ENCODE measurements around the gene SLC12A1.

The SLC12A1 gene

DNA sequence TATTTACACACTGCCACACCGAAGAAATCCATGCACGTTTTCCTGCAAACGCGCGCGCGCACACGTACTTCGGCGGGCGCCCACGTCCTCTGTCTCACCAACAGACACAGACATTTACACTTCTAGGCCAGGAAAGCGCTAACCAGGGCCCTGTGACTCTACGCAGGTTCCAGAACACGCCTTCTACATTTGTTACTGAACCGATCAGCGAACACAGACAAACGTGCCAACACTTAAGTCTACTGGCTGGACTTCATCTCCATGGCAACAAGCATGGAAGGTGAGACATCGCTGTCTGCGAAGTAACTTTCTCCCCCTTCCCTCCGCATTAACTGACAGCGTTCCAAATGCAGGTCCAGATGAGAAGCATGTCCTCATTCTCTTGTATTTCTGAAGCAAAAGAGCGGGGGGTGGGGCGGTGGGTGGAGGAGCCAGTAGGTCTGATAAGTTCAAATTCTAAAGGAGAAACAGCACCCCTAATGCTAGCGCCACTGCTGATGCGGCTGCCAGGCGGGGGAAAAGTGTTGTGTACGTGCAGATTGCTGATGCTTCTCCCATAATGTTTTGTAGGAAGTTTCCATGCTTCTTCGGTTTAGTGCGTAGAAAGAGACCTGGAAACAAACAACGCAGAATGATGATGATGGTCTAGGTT is 14.4 kb upstream of the SLC12A1 start, which contains the start of gene CTXN2:
CTXN2 (plus strand) TSS at position 92 of the 652 bp plus-strand sequence. CDS start 9,636 bp downstream, outside the sequence.
- DNase-seq (ENCODE audit: low read depth), result no peak
- H3K4me3 ChIP-seq (ENCODE audit: low read depth, low read length), result no peak within 1 kb of the TSS
- TF ChIP-seq, protein P1, sequence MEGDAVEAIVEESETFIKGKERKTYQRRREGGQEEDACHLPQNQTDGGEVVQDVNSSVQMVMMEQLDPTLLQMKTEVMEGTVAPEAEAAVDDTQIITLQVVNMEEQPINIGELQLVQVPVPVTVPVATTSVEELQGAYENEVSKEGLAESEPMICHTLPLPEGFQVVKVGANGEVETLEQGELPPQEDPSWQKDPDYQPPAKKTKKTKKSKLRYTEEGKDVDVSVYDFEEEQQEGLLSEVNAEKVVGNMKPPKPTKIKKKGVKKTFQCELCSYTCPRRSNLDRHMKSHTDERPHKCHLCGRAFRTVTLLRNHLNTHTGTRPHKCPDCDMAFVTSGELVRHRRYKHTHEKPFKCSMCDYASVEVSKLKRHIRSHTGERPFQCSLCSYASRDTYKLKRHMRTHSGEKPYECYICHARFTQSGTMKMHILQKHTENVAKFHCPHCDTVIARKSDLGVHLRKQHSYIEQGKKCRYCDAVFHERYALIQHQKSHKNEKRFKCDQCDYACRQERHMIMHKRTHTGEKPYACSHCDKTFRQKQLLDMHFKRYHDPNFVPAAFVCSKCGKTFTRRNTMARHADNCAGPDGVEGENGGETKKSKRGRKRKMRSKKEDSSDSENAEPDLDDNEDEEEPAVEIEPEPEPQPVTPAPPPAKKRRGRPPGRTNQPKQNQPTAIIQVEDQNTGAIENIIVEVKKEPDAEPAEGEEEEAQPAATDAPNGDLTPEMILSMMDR (IDR thresholded peaks at IDR 0.05; ENCODE audit: low read depth, low read length, missing control alignments), result no peak

DNA sequence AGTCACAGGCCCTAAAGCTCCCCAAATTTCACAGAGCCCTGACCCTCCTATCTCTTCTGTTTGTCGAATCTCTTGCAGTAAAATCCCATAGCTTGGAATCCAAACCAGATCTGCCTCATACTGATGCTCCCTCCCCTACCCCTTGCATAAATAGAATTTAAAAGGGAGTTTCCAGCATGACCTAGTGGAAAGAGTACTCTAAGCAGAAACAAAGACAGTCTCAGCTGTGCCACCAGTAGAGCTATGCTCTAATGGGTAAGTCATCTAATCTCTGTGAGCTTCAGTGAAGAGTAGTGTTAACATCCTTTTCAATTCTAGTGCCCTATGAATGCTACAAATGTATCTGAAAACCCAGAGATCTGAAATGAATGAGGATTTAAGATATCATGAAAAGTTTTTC is 4.0 kb upstream of the SLC12A1 start:
- no peak overlapping the region for H3K4me3 ChIP-seq (ENCODE audit: low read depth, low read length)
- TF ChIP-seq, protein P1 (IDR thresholded peaks at IDR 0.05; ENCODE audit: low read depth, low read length, missing control alignments), result no peak
- no peak for DNase-seq (ENCODE audit: low read depth)

DNA sequence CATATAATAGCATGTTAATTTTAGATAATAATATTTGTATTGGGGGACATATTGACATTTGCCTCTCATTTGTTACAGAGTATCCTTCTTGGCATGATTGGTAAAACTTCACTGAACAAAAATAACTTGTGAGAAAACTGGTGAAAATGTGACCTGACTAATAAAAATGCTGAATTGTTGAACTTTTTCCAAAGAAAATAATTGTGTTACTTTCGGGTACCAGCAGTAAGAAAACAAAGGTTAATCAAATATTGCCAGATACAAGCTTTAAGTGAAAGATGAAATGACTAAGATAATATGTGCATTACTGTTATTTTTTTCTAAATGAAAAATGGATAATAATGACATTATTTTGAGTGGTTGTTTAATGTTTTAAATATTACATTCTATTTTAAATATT is 15.2 kb downstream of the SLC12A1 start:
- no peak for DNase-seq (ENCODE audit: low read depth)
- TF ChIP-seq, protein P1 (IDR thresholded peaks at IDR 0.05; ENCODE audit: low read depth, low read length, missing control alignments), result no peak
- H3K4me3 ChIP-seq (ENCODE audit: low read depth, low read length), result no peak overlapping the region

DNA sequence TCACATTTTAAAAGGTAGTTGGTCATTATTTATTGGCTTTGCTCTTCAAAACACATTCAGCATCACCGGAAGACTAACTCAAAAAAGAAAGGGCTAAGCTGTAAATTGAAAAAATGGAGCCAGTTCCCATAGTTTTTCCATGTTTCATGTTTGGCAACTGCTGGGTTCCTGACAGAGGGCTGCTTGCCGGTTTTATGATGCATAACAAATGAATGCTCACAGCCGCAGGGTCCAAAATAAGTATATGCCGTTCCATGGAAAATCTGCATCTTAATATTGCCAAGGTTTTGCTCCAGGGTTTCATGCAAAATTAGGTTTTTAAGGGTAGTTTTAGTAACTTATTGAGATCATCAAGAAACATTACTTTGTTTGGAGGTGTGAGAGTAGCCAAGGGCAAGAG is 15.8 kb downstream of the SLC12A1 start:
- TF ChIP-seq, protein P1 (IDR thresholded peaks at IDR 0.05; ENCODE audit: low read depth, low read length, missing control alignments), result no peak
- DNase-seq (ENCODE audit: low read depth), result no peak
- no peak overlapping the region for H3K4me3 ChIP-seq (ENCODE audit: low read depth, low read length)

DNA sequence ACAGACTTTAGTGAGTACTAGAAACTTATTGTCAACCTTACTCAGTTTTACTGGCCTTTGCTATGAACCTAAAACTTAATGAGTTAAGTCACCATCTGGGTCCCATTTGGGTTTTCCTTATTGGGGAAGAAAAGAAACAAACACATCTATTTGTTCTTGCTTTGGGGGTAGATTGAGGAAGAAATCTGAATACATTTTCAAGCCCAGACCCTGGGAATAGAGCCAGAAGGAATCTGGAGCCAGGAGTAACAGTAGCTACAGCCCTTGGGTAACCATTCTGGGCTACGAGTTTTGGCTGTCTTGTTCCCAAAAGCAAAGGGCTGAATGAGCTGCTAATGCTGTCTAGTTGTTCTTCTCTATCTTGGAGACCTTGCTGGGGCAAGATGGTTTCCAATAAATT is 16.5 kb downstream of the SLC12A1 start:
- DNase-seq (ENCODE audit: low read depth), result no peak
- TF ChIP-seq, protein P1 (IDR thresholded peaks at IDR 0.05; ENCODE audit: low read depth, low read length, missing control alignments), result no peak

DNA sequence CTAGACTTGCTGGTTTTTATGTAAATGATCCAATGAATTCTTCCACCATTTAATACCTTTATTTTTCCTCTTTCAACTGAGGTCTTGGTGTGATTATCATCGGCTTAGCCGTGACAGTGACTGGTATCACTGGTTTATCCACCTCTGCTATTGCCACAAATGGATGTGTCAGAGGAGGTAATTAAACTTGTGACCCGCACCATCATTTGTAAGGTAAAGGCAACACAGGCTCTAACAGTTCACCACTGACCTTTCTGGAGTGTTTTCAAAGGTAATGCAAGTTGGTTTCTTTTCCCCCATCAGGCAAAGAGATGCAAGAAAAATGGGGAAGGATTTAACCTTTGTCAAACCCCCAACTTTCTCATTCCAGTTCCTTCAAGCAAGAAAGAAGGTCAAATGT is 19.7 kb downstream of the SLC12A1 start:
- H3K4me3 ChIP-seq (ENCODE audit: low read depth, low read length), result no peak overlapping the region
- DNase-seq (ENCODE audit: low read depth), result no peak
- TF ChIP-seq, protein P1 (IDR thresholded peaks at IDR 0.05; ENCODE audit: low read depth, low read length, missing control alignments), result no peak

More for the DNA sequence above, 16.5 kb downstream of the SLC12A1 start:
- no peak overlapping the region for H3K4me3 ChIP-seq (ENCODE audit: low read depth, low read length)

DNA sequence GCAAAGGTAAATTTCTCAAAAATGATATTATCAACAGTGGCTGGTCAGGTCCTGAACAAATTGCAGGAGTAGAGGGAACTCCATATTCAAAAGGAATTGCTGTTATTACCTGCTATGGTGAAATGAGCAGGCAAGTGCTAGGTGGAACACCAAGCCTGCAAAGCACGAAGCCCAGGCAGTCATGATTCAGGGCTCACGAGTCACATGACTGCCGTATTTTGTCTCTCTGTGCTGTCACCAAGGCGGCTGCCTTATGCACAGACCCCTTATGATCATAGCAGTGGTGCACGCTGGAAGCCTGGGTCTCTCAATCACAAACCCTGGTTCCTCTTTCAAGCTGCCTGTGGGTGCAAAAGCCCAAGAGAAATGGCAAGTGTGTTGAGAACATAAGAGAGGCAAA is 24.4 kb downstream of the SLC12A1 start:
- no peak overlapping the region for H3K4me3 ChIP-seq (ENCODE audit: low read depth, low read length)
- TF ChIP-seq, protein P1 (IDR thresholded peaks at IDR 0.05; ENCODE audit: low read depth, low read length, missing control alignments), result no peak

More for the DNA sequence above, 24.4 kb downstream of the SLC12A1 start:
- DNase-seq (ENCODE audit: low read depth), result no peak
